HG02759 (cell line): Measurements from ENCODE around the gene HMGN1.
"Not testable (repeated sequence)": the region's sequence is repeated elsewhere in the genome, so short reads cannot be mapped to it uniquely, and the experiment has no call there.

Experiments used
- ATAC-seq: cut with Tn5 transposase; IDR thresholded peaks from one replicate; pipeline ENCODE4 v1.9.1; 2021; ENCODE audit warnings: mild to moderate bottlenecking, moderate library complexity; ENCODE audit not compliant: unreplicated experiment

Gene HMGN1

GRCh38 chr21:39369896-39370288 is 21.0 kb upstream of the HMGN1 start:
- ATAC-seq = not testable (repeated sequence)

GRCh38 chr21:39367783-39368182 is 18.9 kb upstream of the HMGN1 start:
- ATAC-seq = no peak

GRCh38 chr21:39366563-39366962 is 17.7 kb upstream of the HMGN1 start:
- ATAC-seq = no peak

GRCh38 chr21:39364949-39365348 is 16.1 kb upstream of the HMGN1 start:
- ATAC-seq = no peak

- no peak for ATAC-seq
These were observed 15.0 kb upstream of the HMGN1 start for GRCh38 chr21:39363607-39364555.

- ATAC-seq = no peak
These were observed 13.8 kb upstream of the HMGN1 start for GRCh38 chr21:39362733-39363132.

GRCh38 chr21:39359382-39359781 is 10.5 kb upstream of the HMGN1 start:
- ATAC-seq = no peak

- no peak for ATAC-seq
These were observed 4.4 kb upstream of the HMGN1 start for GRCh38 chr21:39353295-39353694.

GRCh38 chr21:39350094-39351005 is 1.5 kb upstream of the HMGN1 start:
- no peak for ATAC-seq

- peak; percentile 82 for ATAC-seq
These were observed 564 bp upstream of the HMGN1 start for GRCh38 chr21:39349211-39350093.

GRCh38 chr21:39348040-39348354 is 891 bp downstream of the HMGN1 start:
- no peak for ATAC-seq

- no peak for ATAC-seq
These were observed 1.4 kb downstream of the HMGN1 start for GRCh38 chr21:39347537-39347936.

- ATAC-seq = no peak
These were observed 2.1 kb downstream of the HMGN1 start for GRCh38 chr21:39346671-39347331.

GRCh38 chr21:39346206-39346605 is 2.7 kb downstream of the HMGN1 start:
- no peak for ATAC-seq

GRCh38 chr21:39345440-39345839 is 3.4 kb downstream of the HMGN1 start:
- ATAC-seq = no peak

- ATAC-seq = no peak
These were observed 4.0 kb downstream of the HMGN1 start for GRCh38 chr21:39344848-39345247.

GRCh38 chr21:39341249-39341923 is 7.5 kb downstream of the HMGN1 start:
- ATAC-seq = no peak

- ATAC-seq = no peak
These were observed 8.2 kb downstream of the HMGN1 start for GRCh38 chr21:39340687-39341086.

GRCh38 chr21:39339231-39339630 is 9.7 kb downstream of the HMGN1 start:
- ATAC-seq = no peak
